ENCODE measurements around the gene FSHR. TPM values are rescaled to one million over a fixed set of nuclear protein-coding genes. Genes with fewer than 3 reads are reported as not detected.

Gene FSHR
- total and polyA plus RNA-seq, 12 donors, result 0.06 to 0.42 TPM; not detected in 10

DNA sequence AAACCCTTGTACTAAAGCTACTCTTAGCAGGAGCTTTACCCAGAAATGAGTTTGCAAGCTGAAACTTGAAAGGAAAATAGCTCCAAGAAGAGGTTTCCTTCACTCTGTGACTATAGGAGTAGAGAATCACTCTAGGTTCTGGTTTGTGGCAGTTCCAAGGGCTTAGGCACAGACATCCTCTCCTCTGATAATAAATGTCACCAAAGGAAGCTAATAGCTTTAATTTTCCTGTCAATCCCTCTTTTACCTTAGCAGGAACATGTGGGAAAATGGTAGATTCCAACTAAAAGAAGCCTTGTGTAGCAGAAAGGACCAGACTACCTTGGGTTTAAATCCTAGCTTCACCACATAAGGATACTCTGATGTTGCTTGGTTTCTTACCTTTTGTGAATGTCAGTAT lies 104.0 kb downstream of the FSHR start:
- no peaks in the 10 kb centered on the region for H3K36me3 ChIP-seq (replicated peaks in 1 of 2)
- no peak overlapping the region for H3K27ac ChIP-seq
- peaks cover 0 to 2% (median 0%) of the 10 kb centered on the region in 3 donors for H3K9me3 ChIP-seq (replicated peaks in 1 of 3)
- no peaks in the 10 kb centered on the region for H3K27me3 ChIP-seq
- TF ChIP-seq, protein P1, sequence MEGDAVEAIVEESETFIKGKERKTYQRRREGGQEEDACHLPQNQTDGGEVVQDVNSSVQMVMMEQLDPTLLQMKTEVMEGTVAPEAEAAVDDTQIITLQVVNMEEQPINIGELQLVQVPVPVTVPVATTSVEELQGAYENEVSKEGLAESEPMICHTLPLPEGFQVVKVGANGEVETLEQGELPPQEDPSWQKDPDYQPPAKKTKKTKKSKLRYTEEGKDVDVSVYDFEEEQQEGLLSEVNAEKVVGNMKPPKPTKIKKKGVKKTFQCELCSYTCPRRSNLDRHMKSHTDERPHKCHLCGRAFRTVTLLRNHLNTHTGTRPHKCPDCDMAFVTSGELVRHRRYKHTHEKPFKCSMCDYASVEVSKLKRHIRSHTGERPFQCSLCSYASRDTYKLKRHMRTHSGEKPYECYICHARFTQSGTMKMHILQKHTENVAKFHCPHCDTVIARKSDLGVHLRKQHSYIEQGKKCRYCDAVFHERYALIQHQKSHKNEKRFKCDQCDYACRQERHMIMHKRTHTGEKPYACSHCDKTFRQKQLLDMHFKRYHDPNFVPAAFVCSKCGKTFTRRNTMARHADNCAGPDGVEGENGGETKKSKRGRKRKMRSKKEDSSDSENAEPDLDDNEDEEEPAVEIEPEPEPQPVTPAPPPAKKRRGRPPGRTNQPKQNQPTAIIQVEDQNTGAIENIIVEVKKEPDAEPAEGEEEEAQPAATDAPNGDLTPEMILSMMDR (IDR thresholded peaks at IDR 0.05), result no peak
- no peak for TF ChIP-seq POLR2A (IDR thresholded peaks at IDR 0.05)
- intact Hi-C loops (cut with DNase I), result no loop called here
- no peaks in the 10 kb centered on the region for H3K4me1 ChIP-seq (replicated peaks in 1 of 2)
- DNase-seq, result no peak
- H3K4me3 ChIP-seq, result no peak overlapping the region

DNA sequence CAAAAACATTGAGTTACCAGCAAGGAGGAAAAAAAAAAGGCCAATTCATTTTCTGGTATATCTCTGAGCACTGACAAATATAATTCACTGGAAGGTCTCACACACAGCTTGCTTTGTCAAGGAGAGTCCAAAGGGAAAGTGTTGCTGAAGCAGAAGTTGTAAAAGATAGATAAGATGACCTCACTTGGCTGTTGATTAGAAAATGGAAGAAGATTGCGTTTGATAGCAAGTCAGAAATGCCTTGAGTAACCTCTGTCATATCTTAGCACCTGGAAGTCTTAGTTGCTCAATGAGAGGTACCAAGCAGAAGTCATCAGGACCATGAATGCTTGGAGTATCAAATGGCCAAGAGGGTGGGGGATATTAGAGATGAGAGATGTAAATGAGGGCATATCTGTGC lies 105.2 kb downstream of the FSHR start:
- intact Hi-C loops (cut with DNase I), result no loop called here
- H3K4me1 ChIP-seq (replicated peaks in 1 of 2), result peaks cover 0 to 3% of the 10 kb centered on the region in 2 donors
- no peaks in the 10 kb centered on the region for H3K27me3 ChIP-seq
- H3K27ac ChIP-seq, result no peak overlapping the region
- no peaks in the 10 kb centered on the region for H3K9me3 ChIP-seq (replicated peaks in 1 of 3)
- no peak overlapping the region for H3K4me3 ChIP-seq
- 49 to 61% (median 50%) methylated on average over 1 of the region's 1 CpG for WGBS, 4 donors
- no peak for DNase-seq
- no peaks in the 10 kb centered on the region for H3K36me3 ChIP-seq (replicated peaks in 1 of 2)
- no peak for TF ChIP-seq POLR2A (IDR thresholded peaks at IDR 0.05)
- TF ChIP-seq, protein P1 (IDR thresholded peaks at IDR 0.05), result no peak

- H3K36me3 ChIP-seq (replicated peaks in 1 of 2), result no peaks in the 10 kb centered on the region
- H3K4me1 ChIP-seq (replicated peaks in 1 of 2), result peaks cover 0 to 3% of the 10 kb centered on the region in 2 donors
- WGBS, 4 donors, result 52 to 77% (median 76%) methylated on average over 1 of the region's 1 CpG
- no peaks in the 10 kb centered on the region for H3K27me3 ChIP-seq
- intact Hi-C loops (cut with DNase I), result no loop called here
- TF ChIP-seq POLR2A (IDR thresholded peaks at IDR 0.05), result no peak
- TF ChIP-seq, protein P1 (IDR thresholded peaks at IDR 0.05), result no peak
- no peak overlapping the region for H3K4me3 ChIP-seq
- H3K9me3 ChIP-seq (replicated peaks in 1 of 3), result no peaks in the 10 kb centered on the region
- H3K27ac ChIP-seq, result no peak overlapping the region
- no peak for DNase-seq
Observed at GRCh38 chr2:49045083-49045482, 109.2 kb downstream of the FSHR start.

DNA sequence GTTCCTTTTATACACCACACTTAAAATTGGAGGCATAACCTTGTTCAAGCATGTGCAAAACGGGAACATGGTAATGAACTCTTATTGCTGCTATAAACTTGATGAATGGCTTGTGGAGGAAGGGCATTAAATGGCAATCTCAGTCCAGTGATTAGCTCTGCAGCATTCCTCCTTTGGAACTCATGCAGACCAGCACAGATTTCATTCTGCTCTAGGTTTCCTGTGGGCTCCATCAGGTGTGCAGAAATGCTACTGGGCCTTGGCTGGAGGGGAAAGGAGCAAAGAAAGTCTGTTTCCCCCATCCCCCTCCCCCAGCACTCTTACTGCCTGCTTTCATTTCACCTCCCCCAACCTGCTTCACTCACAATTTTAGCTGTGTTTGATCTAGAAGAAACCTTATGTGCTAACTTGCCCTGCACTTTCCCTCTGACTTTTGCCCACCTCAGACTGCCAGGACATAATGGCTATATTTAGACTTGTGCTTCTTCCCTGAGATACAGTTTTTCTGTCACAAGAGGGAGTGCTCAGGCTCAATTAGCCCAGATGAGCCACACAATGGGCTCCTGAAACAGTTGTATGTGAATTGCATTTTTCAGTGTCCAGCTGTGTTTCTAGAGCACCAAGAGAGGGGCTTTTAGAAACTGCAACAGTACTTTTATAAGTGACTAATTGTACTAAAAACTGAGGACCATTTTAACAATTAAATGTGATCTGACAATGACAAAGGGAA lies 109.8 kb downstream of the FSHR start:
- Histone ChIP-seq H3K27ac (no peak overlapping the region), H3K4me1 (replicated peaks in 1 of 2) (peaks cover 0 to 3% of the 10 kb centered on the region in 2 donors), H3K36me3 (replicated peaks in 1 of 2) (no peaks in the 10 kb centered on the region), H3K27me3 (no peaks in the 10 kb centered on the region), H3K9me3 (replicated peaks in 1 of 3) (no peaks in the 10 kb centered on the region), H3K4me3 (no peak overlapping the region)
- WGBS, 4 donors, result 7 to 25% (median 12%) methylated on average over 1 of the region's 1 CpG
- TF ChIP-seq, protein P1 (IDR thresholded peaks at IDR 0.05), result no peak
- TF ChIP-seq POLR2A (IDR thresholded peaks at IDR 0.05), result no peak
- DNase-seq, result no peak
- intact Hi-C loops (cut with DNase I), result no loop called here

All from adrenal gland (tissue), 12 donors.